HG02870 (cell line): ENCODE measurements around the gene ST6GALNAC2.
"Not testable (repeated sequence)": the region's sequence is repeated elsewhere in the genome, so short reads cannot be mapped to it uniquely, and the experiment has no call there.

ENCODE experiments used
- ATAC-seq: cut with Tn5 transposase; IDR thresholded peaks from one replicate; pipeline ENCODE4 v1.9.1; 2021; ENCODE audit warnings: mild to moderate bottlenecking, moderate library complexity; ENCODE audit not compliant: unreplicated experiment

ST6GALNAC2 gene

GRCh38 chr17:76542566-76542971 lies 43.1 kb downstream of the ST6GALNAC2 start:
- ATAC-seq, result no peak

DNA sequence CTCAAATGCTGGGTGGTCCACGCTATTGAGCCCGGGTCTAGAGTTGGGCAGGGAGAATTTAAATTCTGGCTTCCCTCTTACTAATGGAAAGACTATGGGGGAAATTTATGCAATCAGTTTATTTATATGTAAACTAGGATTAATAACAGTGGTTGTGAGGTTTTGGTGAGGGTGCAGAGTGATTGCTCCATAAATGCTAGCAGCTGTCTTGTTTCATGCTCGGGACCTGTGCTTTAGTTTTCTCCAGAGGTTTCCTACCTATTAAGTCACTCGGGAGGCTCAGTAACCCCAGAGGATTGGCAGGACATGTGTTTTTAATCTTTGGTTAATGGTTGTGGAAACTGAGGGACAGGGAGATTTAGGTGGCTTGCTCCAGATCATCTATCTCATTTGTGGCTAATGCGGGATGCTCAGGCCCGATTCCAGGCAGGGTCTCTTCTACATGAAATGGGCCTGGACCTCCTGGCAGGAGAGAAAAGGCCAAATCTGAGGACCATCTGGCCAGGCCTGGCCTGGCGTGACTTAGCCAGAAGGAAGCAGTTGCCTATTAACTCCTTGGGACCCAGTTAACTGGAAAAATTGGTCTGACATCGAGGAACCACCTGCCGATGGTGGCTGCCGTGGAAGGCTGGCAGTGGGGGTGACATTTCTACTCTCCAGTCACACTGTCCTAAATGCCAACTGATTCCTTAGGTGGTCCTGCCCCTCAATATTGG lies 43.8 kb downstream of the ST6GALNAC2 start:
- no peak for ATAC-seq

DNA sequence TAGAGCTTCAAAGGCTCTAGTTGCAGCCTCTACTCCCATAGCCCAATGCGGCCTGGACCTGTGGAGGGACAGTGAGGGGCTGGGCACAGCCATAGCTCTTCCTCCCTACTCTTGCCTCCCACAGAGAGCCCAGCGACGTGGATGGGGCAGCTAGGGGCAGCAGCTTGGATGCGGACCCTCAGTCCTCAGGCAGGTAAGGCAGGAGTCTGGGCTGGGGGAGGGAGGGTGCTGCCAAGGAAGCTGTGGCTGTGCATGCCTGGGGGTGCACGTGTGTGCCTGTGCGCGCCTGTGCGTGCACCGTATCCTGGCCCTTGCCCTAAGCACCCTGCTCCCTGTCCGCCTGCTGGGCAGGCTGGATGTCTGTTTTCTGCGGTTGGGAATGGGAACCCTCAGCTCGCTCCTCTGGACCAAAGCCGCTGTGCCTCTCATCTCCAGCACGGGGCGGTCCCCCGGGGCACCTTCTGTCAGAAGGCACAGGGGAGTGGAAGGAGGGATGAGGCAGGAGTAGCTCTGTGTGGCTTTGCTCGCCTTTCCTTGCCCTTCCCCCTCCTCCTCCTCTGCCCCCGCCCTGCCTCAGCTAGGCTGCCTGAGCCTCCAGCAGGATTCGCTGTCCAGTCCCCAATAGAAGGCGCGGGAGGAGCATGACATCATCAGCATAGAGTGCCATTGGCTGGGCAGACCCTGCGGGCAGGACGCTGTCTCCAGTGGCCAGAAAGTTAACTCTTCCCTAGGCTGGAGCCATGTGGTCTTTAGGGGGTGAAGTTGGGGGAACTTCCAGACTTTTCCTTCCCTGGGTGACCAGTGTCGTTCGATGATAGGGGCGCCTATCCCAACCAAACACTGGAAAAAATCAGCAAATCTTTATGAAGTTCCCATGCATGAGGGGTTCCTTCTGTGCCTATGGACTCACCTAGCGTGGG lies 45.0 kb downstream of the ST6GALNAC2 start:
- no peak for ATAC-seq

GRCh38 chr17:76539631-76540271 lies 45.9 kb downstream of the ST6GALNAC2 start, which contains the start of gene PRCD:
PRCD (plus strand) TSS chr17:76540044; CDS start chr17:76540142, 98 bp downstream.
- no peak for ATAC-seq

DNA sequence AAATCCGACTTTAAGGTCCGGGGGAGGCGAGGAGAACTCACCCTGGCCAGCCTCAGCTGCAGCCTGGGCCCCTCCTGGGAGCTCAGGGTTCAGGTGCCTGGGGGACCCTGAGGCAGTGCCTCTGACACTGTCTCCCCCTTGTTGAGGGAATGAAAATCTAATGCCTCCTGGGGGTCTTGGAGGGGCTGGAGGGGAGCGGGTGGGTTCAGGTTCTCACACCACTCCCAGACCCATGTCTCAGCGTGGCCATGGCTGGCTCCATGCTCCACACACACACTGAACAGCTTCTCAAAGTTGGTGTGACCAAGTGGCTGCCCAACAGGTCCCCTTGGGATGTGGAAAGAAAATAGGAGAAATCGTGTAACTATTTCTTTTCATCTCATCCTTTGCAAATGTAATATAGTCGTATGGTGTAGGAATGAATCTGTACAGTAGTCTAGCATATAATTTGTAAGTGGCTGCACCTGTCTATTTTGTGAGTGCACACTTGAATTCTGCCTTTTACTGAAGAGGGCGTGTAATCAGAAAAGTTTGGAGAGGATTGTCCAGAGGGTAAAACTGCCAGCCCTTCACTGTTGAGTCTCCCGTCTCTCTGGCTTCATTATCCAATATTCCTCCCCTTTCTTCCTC lies 46.6 kb downstream of the ST6GALNAC2 start:
- ATAC-seq, result no peak

DNA sequence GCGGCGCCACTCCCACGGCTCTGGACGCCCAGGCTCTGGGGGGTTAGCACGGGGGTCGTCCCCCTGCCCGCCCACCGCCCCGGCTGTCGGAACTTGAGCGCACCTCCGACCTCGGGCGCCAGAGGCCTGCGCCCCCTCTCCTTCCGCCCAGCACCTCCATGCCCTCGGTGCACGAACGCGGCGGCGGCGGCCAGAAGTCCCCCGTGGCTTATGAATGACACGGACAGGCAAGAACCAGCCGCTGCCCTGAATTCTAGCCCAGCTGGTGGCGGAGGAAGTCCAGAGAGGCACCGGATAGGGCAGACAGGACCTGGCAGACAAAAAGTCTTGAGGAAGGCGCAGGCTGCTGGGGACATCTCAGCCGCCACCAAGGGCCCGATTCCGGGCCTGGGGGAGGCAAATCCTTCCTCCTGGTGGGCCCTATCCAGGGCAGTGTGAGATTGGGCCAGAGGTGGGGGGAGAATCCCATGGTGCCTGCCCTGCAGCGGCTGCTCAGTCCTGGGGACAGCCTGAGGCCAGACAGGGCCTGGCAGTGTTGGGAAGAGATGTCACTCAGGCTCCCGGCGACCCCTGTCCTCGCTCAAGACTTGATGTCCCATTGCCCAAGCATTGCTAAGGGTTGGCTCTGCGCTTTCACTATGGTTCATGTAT lies 47.3 kb downstream of the ST6GALNAC2 start:
- ATAC-seq, result no peak

- ATAC-seq, result no peak
Measured at GRCh38 chr17:76537578-76538280, 47.9 kb downstream of the ST6GALNAC2 start, which contains the start of gene CYGB. CYGB (minus strand) TSS chr17:76537709; CDS start chr17:76537542, 167 bp downstream.

DNA sequence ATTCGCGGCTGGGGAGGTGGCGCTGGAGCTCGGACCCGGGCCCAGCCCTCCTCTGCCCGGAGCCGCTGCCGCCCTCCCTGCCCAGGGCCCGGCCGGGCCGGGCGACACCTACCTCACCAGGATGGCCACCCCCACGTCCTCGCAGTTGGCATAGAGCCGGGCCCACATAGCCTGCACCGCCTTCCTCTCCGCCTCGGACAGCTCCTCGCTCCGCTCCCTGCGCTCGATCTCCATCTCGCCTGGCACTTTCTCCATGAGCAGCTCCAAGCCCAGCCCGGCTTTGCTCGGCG lies 48.4 kb downstream of the ST6GALNAC2 start:
- ATAC-seq, result no peak

DNA sequence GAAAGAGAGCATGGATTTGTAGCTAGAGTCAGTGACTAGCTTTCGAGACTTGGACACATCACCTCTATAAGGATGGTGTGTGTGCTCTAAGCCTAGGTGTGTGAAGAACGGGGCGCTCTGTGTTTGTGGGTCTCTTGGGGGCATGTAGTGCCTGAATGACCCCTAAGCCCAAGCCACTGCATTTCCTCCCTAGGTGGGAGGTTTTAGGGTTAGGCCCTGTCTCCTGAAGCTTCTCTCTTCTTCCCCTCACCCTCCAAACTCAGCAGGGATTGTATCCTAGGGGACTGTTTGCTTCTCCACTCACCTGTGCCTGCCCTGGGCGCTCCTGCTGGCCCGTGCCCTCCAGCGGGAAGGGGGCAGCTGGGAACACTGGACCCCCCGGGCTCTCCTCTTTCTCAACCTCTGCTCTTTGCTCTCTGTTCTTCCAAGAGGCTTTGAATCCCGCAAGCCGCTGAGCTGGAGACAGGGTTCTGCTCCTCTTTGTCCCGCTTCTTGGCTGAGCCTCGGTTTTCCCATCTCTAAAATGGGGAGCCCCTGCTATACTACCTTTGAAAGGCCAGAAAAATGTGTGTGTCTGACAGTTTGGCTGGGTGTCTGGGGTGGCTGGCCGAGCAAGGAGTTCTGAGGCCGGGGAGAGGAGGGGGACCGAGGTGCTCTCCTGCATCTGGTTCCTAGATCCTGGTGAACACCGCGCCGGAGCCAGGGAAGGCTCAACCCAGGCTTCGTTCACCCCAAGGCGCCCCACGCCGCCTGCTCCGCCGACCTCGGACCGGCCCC lies 49.0 kb downstream of the ST6GALNAC2 start:
- ATAC-seq, result no peak

DNA sequence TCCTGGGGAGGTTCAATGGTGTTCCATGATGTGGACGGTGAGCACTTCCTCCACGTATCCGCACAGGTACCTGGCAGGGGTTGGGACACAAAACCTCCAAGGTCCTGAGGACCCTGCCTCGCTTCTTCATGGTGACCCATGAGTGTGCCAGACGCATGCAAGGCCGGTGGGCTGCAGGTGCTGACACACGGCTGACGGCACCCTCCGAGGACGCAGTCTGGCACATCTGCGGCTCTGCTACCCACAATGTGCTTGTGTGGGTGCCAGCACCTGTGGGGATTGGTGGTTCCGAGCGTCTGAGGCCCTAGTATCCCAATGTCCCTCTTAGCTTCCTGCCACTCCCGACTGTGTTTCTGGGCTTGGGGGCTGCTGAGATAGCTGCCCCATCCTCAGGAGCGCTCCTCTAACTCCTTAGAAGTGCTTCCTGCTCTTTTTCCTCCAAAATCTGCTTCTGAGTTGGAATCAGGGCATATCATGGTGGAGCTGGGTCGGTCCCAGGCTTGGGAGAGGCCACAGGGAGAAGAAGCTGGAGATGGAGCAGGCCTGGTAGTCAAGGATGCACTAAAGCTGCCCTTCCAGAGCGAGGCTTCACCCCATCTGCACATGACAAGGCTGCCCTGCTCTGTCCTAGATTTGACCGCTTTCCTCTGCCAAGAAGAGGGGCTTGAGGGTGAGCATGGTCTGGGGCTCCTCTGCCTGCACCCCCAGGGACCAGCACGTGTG lies 49.7 kb downstream of the ST6GALNAC2 start:
- no peak for ATAC-seq

DNA sequence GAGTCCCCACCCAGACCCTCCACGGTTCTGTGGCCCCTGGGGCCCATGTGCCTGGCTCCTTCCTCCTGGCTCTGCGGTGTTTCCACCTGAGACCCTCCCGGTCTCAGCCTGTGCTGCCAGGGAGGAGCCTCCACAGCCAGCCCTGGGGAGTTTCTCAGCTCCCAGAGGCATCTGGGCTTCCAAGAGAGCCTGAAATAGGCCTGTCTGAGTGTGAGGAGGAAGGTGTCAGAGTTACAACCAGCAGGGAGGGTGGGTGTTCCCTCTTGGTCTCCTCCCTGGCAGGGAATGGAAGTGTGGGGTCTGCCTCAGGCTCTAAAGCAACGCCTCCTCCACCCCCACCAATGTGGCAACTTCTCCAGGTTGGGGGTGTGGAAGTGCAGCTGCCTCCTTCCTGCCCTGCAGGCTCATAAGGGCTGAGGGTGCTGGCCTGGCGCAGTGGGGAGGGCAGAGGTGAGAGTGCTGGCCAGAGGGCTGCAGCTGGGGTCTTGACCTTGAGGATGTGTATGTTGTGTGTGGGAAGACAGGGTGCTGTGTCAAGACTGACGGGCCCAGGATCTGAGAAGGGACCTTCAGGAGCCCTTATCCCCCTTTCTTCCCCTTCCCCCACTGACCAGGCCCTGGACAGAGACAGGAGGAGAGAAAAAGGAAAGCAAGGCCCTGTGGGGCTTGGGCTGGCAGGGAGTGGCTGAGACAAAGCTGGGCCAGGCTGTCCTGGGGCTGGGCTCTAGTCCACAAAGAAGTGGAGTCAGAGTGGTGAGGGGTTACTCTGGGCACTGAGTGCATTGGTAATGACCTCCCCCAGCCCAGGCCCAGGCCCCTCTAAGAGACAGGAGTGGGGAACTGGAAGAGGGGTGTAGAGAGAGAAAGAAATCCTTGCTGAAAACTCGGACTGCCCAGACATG lies 50.6 kb downstream of the ST6GALNAC2 start:
- no peak for ATAC-seq

DNA sequence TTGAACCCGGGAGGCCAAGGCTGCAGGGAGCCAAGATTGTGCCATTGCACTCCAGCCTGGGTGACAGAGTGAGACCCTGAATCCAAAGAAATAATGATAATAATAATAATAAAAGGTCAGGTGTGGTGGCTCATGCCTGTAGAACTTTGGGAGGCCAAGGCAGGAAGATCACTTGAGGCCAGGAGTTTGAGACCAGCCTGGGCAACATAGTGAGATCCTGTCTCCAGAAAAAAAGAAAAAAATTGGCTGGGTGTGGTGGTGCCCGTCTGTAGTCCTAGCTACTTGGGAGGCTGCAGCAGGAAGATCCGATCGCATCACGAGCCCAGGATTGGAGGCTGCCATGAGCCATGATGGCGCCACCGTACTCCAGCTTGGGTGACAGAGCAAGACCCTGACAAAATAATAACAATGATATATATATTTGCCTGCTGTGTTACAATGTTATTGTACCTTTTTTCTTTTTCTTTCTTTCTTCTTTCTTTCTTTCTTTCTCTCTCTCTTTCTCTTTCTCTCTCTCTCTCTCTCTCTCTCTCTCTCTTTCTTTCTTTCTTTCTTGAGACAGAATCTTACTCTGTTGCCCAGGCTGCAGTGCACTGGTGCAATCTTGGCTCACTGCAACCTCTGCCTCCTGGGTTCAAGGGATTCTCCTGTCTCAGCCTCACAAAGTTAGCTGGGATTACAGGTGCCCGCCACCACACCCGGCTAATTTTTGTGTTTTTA lies 51.9 kb downstream of the ST6GALNAC2 start:
- not testable (repeated sequence) for ATAC-seq

GRCh38 chr17:76532072-76532651 lies 53.5 kb downstream of the ST6GALNAC2 start:
- ATAC-seq, result no peak

DNA sequence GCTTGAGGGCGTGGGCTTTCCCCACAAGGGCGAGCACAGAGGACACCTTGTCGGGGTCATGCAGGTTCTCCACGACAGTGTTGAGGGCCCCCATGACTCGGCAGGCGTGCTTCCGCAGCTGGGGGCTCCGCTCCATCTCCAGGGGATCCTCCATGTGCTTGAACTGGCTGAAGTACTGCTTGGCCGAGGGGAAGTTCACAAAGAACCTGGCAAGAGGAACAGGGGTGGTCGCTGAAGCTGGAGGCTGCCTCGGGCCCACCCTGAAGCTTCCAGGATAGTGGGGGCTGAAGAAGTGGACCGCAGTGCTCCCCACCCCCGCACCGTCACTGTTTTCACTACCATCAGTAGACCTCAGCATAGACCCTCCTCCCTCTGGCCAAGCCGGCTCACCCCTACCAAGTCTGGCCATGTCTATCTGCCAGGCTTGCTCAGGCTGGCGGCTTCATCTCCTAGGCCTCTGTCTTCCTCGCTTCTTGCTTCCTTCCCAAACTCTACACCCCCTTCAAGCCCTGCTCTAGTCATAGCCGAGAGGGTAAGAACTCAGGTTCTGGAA lies 54.1 kb downstream of the ST6GALNAC2 start:
- no peak for ATAC-seq

DNA sequence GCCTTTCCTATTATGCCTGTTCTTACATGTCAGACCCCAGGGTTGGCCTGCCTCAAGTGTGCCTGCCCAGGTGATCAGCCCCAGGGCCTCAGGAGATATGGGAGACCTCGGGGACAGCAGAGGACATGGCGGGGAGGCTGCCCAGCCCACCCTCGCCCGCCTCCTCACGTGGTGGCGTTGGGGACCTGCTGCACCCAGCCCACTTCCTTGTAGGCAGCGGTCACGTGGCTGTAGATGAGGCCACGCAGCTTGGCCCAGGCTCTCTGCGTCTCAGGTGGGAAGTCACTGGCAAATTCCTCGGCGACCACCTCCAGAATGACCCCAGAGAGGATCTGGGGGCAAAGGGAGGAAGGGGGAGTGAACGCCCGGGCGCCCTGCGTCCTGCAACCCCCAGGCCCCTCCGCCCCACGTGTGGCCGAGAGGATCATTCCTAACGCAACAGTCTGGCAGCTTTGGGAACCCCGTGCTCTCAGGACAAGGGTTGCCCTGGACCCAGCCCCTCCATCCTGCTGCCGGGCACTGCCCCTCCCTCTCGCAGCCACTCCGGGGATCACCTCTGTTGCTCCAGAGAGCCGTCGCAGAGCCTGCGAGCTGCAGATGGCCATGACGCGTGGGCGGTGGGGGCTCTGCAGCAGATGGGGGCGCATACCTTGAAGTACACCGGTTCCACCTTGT lies 54.7 kb downstream of the ST6GALNAC2 start:
- no peak for ATAC-seq
